H1 (cell line): ENCODE results near the gene TAF3. TPM values are rescaled to one million over a fixed set of nuclear protein-coding genes. Genes with fewer than 3 reads are reported as not detected.

Experiments used
- CTCF ChIA-PET: fragments of 300-600 bp; sonication (Branson Sonifier 250); formaldehyde crosslinking; loops from one replicate; lab custom pipeline; 2021; ENCODE audit not compliant: partially characterized antibody; lab: Charles Lee
- POLR2A ChIA-PET: fragments of 300-600 bp; sonication (Branson Sonifier 250); formaldehyde crosslinking; loops from one replicate; lab custom pipeline; 2021; ENCODE audit warnings: inconsistent platforms; ENCODE audit not compliant: partially characterized antibody; lab: Charles Lee
- DNase-seq, 2 experiments: peaks; one replicate each; pipeline versions ENCODE4 v3.0.0 to v3.0.0-alpha.2; 2010 to 2022; ENCODE audit warnings: low spot score in 2 of 2, low read depth in 1 of 2, mixed read lengths in 1 of 2
- FAIRE-seq: peaks from 2 replicates; lab custom pipeline; 2011; peaks lifted over from hg19 to GRCh38; lab: Jason Lieb, UNC
- H2AFZ ChIP-seq: 2 replicates; pipeline ENCODE4 v1.8.1; 2012; ENCODE audit warnings: low read length, inconsistent platforms
- H2AK5ac ChIP-seq: 2 replicates; pipeline ENCODE4 v1.6.1; 2013; ENCODE audit warnings: low read depth, low read length
- H2BK120ac ChIP-seq: replicated peaks from 2 replicates; pipeline ENCODE3; 2013; ENCODE audit warnings: low read depth, low read length, inconsistent platforms
- H2BK12ac ChIP-seq: 2 replicates; pipeline ENCODE4 v1.6.1; 2013; ENCODE audit warnings: low read depth, low read length
- H2BK15ac ChIP-seq: 2 replicates; pipeline ENCODE4 v1.6.1; 2013; ENCODE audit warnings: low read length
- H2BK20ac ChIP-seq: 2 replicates; pipeline ENCODE4 v1.6.1; 2013; ENCODE audit warnings: low read length
- H2BK5ac ChIP-seq: 2 replicates; pipeline ENCODE4 v1.6.1; 2013; ENCODE audit warnings: low read depth, low read length
- H3K14ac ChIP-seq: 2 replicates; pipeline ENCODE4 v1.6.1; 2013; ENCODE audit warnings: inconsistent platforms; ENCODE audit not compliant: insufficient read length
- H3K18ac ChIP-seq: 2 replicates; pipeline ENCODE4 v1.6.1; 2013; ENCODE audit warnings: low read length; ENCODE audit errors: extremely low read depth
- H3K23ac ChIP-seq: 2 replicates; pipeline ENCODE4 v1.6.1; 2013; ENCODE audit warnings: inconsistent platforms; ENCODE audit not compliant: insufficient read length
- H3K23me2 ChIP-seq: 2 replicates; pipeline ENCODE4 v1.6.1; 2013; ENCODE audit warnings: low read depth, low read length
- H3K27ac ChIP-seq: 2 replicates; pipeline ENCODE4 v1.6.1; 2011; ENCODE audit warnings: low read depth, low read length, inconsistent platforms
- H3K27me3 ChIP-seq, 4 experiments: replicated peaks in 1 of 4; 1 replicate in 1 of 4; 2 replicates in 3 of 4; pipeline versions ENCODE4 v1.6.1 to v1.8.1; 2011 to 2013; ENCODE audit warnings: low read length in 3 of 4, mild to moderate bottlenecking in 3 of 4, inconsistent platforms in 2 of 4, mixed read lengths in 2 of 4, moderate library complexity in 1 of 4; ENCODE audit not compliant: control insufficient read depth in 3 of 4, insufficient read depth in 3 of 4; ENCODE audit errors: extremely low read depth in 1 of 4
- H3K36me3 ChIP-seq, 4 experiments: 2 replicates each; pipeline versions ENCODE4 v1.6.1 to v1.8.1; 2011 to 2013; ENCODE audit warnings: mild to moderate bottlenecking in 4 of 4, low read length in 3 of 4, moderate library complexity in 2 of 4, control low read depth in 1 of 4, inconsistent platforms in 1 of 4; ENCODE audit not compliant: insufficient read depth in 4 of 4, control insufficient read depth in 2 of 4
- H3K4ac ChIP-seq: replicated peaks from 2 replicates; pipeline ENCODE3; 2013; ENCODE audit warnings: low read length, low read depth, mixed read lengths, inconsistent platforms; ENCODE audit not compliant: insufficient read length
- H3K4me1 ChIP-seq, 4 experiments: replicated peaks in 1 of 4; 1 replicate in 1 of 4; 2 replicates in 3 of 4; pipeline versions ENCODE4 v1.6.1 to v1.8.1; 2011 to 2013; ENCODE audit warnings: low read length in 3 of 4, inconsistent platforms in 2 of 4, mixed read lengths in 1 of 4; ENCODE audit not compliant: insufficient read depth in 4 of 4, control insufficient read depth in 3 of 4
- H3K4me2 ChIP-seq, 2 experiments: 2 replicates each; pipeline versions ENCODE4 v1.6.1 to v1.8.1; 2011 to 2013; ENCODE audit warnings: low read depth in 2 of 2, low read length in 2 of 2, control low read depth in 1 of 2, inconsistent platforms in 1 of 2, mild to moderate bottlenecking in 1 of 2; ENCODE audit not compliant: insufficient read depth in 1 of 2
- H3K4me3 ChIP-seq, 4 experiments: fragments of 200-600, 300-600 bp in 1 of 4; sonication (generic), shearing (Covaris generic), sonication (Bioruptor Twin) in 1 of 4; 2 replicates each; pipeline versions ENCODE4 v1.5.1 to v1.8.1; 2011 to 2016; ENCODE audit warnings: low read length in 4 of 4, low read depth in 3 of 4, control low read depth in 2 of 4, inconsistent platforms in 2 of 4, mild to moderate bottlenecking in 2 of 4, mixed read lengths in 1 of 4, moderate library complexity in 1 of 4; ENCODE audit not compliant: insufficient read depth in 2 of 4; ENCODE audit errors: extremely low read depth in 1 of 4
- H3K56ac ChIP-seq: replicated peaks from 2 replicates; pipeline ENCODE3; 2013; ENCODE audit warnings: low read depth, mild to moderate bottlenecking, mixed read lengths, low read length, inconsistent platforms; ENCODE audit not compliant: insufficient read length
- H3K79me1 ChIP-seq: 2 replicates; pipeline ENCODE4 v1.6.1; 2013; ENCODE audit warnings: low read depth, low read length, control low read depth
- H3K79me2 ChIP-seq, 2 experiments: 2 replicates each; pipeline versions ENCODE4 v1.6.1 to v1.8.1; 2012 to 2013; ENCODE audit warnings: low read length in 2 of 2, mild to moderate bottlenecking in 2 of 2, inconsistent platforms in 1 of 2; ENCODE audit not compliant: insufficient read depth in 2 of 2, control insufficient read depth in 1 of 2
- H3K9ac ChIP-seq, 4 experiments: replicated peaks in 1 of 4; 1 replicate in 1 of 4; 2 replicates in 3 of 4; pipeline versions ENCODE4 v1.6.1 to v1.8.1; 2011 to 2013; ENCODE audit warnings: low read depth in 3 of 4, low read length in 3 of 4, control low read depth in 2 of 4, mild to moderate bottlenecking in 2 of 4, moderate library complexity in 2 of 4, inconsistent platforms in 1 of 4; ENCODE audit errors: extremely low read depth in 1 of 4
- H3K9me3 ChIP-seq, 2 experiments: 2 replicates each; pipeline versions ENCODE4 v1.6.1 to v1.8.1; 2012 to 2013; ENCODE audit warnings: mild to moderate bottlenecking in 2 of 2, moderate library complexity in 2 of 2, control low read depth in 1 of 2, inconsistent platforms in 1 of 2, low read depth in 1 of 2, low read length in 1 of 2, mixed read lengths in 1 of 2; ENCODE audit not compliant: insufficient read depth in 2 of 2
- H4K20me1 ChIP-seq, 2 experiments: replicated peaks in 1 of 2; 2 replicates each; pipeline versions ENCODE3 to v1.8.1; 2011 to 2013; ENCODE audit warnings: inconsistent platforms in 2 of 2, low read length in 2 of 2, mild to moderate bottlenecking in 1 of 2; ENCODE audit not compliant: insufficient read depth in 2 of 2, control insufficient read depth in 1 of 2
- H4K5ac ChIP-seq: 2 replicates; pipeline ENCODE4 v1.6.1; 2013; ENCODE audit warnings: low read length, low read depth, mixed read lengths, inconsistent platforms; ENCODE audit not compliant: insufficient read length
- H4K8ac ChIP-seq: 2 replicates; pipeline ENCODE4 v1.8.0; 2013; ENCODE audit warnings: mild to moderate bottlenecking, moderate library complexity, low read length, inconsistent platforms; ENCODE audit not compliant: insufficient read depth; ENCODE audit errors: extremely low read depth
- H4K91ac ChIP-seq: replicated peaks from 2 replicates; pipeline ENCODE3; 2013; ENCODE audit warnings: low read length, mixed read lengths, inconsistent platforms; ENCODE audit not compliant: insufficient read length
- TAF7 ChIP-seq: optimal IDR thresholded peaks from 2 replicates; pipeline ENCODE3; 2011; ENCODE audit warnings: low read depth, mild to moderate bottlenecking, inconsistent platforms, low read length, moderate library complexity, borderline replicate concordance
- WGBS, 2 experiments: shearing (Covaris generic) in 1 of 2; methylation state at CpG; one replicate each; pipeline versions ENCODE4 v1.1.6 to v1.1.7; 2013 to 2015; ENCODE audit warnings: low lambda C conversion rate in 2 of 2, mixed read lengths in 2 of 2, inconsistent platforms in 1 of 2, low coverage in 1 of 2, missing lambda C conversion rate in 1 of 2; ENCODE audit not compliant: insufficient replicate concordance in 2 of 2, insufficient coverage in 1 of 2, insufficient read length in 1 of 2; ENCODE audit errors: extremely low coverage in 1 of 2, missing lambda C conversion rate in 1 of 2; 5-methylcytosine and 5-hydroxymethylcytosine counted together
- polyA plus RNA-seq, 7 experiments: library from polyadenylated mRNA; depleted of rRNA in 3 of 7; stranded (reverse) in 5 of 7; unstranded in 2 of 7; fragments of >200 nt in 5 of 7; fragments of 200-250 nt in 2 of 7; gene quantifications; 1 replicate in 5 of 7; 2 replicates in 1 of 7; 4 replicates in 1 of 7; pipeline versions ENCODE4 v1.2.1 to v1.2.3, GENCODE V29; 2011 to 2013; ENCODE audit warnings: missing spikeins in 2 of 7, mixed read lengths in 2 of 7
- total RNA-seq: library from RNA; stranded (reverse); fragmentation: NEBNext Ultra II Directional; extraction: Animal tissue kit (Norgen Biotek cat#: 25700); gene quantifications from 2 replicates; pipeline ENCODE4 v1.2.1, GENCODE V29; 2021

The TAF3 gene
- total and polyA plus RNA-seq, 2 of the 8 experiments (the other 6 are each of a cell fraction or from before 2014, with no cell fraction given): 1.5 to 11.2 TPM

DNA sequence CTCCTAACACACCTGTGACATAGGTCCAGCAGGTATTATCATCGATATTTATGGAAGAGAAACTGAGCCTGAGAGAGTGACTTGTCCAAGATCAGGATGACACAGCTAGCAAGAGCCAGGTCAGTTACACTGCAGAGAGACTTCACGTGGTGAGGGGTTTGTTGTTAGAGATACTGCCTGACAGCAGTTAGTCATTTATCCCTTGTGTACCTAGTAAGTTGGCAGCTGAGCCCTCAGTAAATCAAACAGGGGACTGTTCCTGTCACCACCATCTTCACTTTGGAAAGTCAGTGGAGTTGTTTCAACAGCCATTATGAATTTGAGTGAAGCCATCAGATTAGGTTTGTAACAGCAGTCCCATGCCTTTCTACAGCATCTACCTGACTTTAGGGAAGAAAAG lies 148.7 kb downstream of the TAF3 start:
- no peak for TF ChIP-seq TAF7
- H2BK12ac ChIP-seq: no peak overlapping the region
- no peak overlapping the region for H2BK120ac ChIP-seq
- no peak overlapping the region for H3K23ac ChIP-seq
- no peak overlapping the region for H4K91ac ChIP-seq
- H3K9ac ChIP-seq: no peak overlapping the region
- H3K23me2 ChIP-seq: no peaks in the 10 kb centered on the region
- no peaks in the 10 kb centered on the region for H4K20me1 ChIP-seq
- CTCF ChIA-PET: no interaction called here
- no peak overlapping the region for H2BK5ac ChIP-seq
- peaks cover 0 to 6% (median 2%) of the 10 kb centered on the region in 4 experiments; a peak in 3 of 8 replicates for H3K36me3 ChIP-seq
- H3K9me3 ChIP-seq: no peaks in the 10 kb centered on the region
- POLR2A ChIA-PET: no interaction called here
- no peak overlapping the region for H3K18ac ChIP-seq
- no peaks in the 10 kb centered on the region for H3K79me2 ChIP-seq
- H3K27me3 ChIP-seq: peaks cover 0 to 1% (median 0%) of the 10 kb centered on the region in 4 experiments; a peak in 1 of 7 replicates
- no peaks in the 10 kb centered on the region for H3K4me1 ChIP-seq
- no peak overlapping the region for H3K4me2 ChIP-seq
- DNase-seq (no peak), FAIRE-seq (no peak)
- H3K27ac ChIP-seq: no peak overlapping the region
- H2AFZ ChIP-seq: no peak overlapping the region
- no peak overlapping the region for H2BK20ac ChIP-seq
- H3K14ac ChIP-seq: no peak overlapping the region
- no peak overlapping the region for H4K5ac ChIP-seq
- H3K4ac ChIP-seq: no peak overlapping the region
- H3K79me1 ChIP-seq: no peaks in the 10 kb centered on the region
- no peak overlapping the region for H2BK15ac ChIP-seq
- H3K56ac ChIP-seq: no peak overlapping the region
- H2AK5ac ChIP-seq: no peak overlapping the region
- no peak overlapping the region for H4K8ac ChIP-seq
- no peak overlapping the region for H3K4me3 ChIP-seq
- 88% methylated on average over 2 of the region's 2 CpGs; no CpG with 5 or more reads in 1 of the 2 experiments for WGBS, 2 experiments
